GM18867 (cell line): ENCODE measurements around the gene HLCS.

ENCODE experiments used
- ATAC-seq: cut with Tn5 transposase; IDR thresholded peaks from one replicate; pipeline ENCODE4 v1.9.1; 2021; ENCODE audit warnings: mild to moderate bottlenecking, moderate library complexity; ENCODE audit not compliant: unreplicated experiment

HLCS gene

DNA sequence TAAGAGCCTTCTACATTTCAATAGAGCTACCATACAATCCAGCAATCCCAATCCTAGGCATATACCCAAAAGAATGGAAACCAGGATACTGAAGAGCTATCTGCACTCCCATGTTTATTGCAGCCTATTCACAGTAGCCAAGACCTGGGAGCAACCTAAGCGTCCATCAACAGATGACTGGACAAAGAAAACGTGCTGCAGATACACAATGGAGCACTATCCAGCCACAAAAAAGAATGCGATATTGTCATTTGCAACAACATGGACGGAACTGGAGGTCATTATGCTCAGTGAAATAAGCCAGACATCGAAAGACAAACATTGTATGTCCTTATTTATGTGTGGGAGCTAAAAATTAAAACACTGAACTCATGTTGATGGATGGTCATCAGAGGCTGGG lies 115.3 kb downstream of the HLCS start:
- ATAC-seq, result no peak

- ATAC-seq, result no peak
Measured at GRCh38 chr21:36850372-36850771, 116.1 kb downstream of the HLCS start.

DNA sequence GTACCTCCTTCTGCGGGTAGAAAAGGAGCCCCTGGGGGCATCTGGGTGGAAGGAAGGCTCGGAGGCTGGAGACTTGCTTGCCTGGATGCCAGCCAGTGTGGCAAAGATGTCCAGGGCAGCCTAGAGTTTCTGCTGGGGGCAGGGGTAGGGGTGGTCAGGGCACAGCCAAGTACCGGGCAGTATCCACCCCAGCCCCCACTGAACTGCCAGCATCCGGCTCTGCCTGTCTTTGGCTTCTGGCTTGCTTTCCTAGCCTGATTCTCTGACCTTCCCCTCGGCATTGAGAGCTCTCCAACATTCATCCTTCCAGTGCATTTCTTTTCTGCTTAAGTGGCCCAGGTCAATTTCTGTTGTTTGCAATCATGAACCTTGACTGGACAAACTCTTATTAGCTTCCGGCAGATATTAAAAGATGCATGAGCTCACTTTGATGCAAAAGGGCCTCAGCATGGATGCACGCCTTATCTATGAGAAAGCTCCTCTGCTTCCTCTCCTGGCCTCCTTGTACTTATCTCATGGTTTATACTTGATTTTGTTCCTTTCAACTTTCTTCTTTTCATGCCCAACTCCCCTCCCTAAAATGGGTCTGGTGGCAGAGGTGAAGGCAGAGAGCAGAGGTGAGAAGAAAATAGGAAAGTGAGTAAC lies 116.9 kb downstream of the HLCS start:
- no peak for ATAC-seq

- ATAC-seq, result no peak
Measured at GRCh38 chr21:36848730-36849274, 117.7 kb downstream of the HLCS start.

DNA sequence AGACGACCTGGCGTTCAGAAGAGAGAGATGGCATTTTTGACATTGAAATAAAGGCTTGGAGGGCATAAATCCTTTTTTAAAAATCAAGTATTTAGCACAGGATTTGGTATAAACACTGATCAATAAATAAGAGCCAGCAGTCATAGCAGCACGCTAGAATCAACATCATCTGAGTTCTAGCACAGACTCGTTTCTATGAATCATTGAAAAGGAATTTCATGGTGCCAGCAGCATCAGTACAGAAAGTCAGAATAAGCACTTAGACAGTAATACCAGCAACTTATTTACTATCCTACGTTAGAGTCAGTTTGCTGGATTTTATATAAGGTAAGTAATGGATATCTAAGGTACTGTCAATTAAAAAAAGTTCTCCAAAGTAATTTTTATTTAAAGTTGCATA lies 119.3 kb downstream of the HLCS start:
- ATAC-seq, result no peak

DNA sequence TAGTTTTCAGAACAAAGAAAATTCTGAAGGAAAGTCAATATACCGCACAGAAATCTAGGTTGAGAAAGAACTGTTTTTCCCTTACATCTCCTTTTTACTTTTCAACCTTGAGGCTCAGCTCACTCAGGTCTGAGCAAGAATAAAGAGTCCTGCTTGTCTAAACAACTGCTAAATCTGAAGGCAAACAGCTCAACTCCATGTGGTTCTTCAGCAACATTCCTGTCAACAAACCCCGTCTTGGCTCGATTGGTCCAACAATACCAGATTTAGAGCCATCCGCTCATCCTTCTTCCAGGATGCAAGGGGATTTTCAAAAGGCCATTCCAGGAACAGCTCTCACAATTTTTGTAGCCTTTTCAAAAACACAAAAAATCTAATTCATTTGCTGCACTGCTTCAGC lies 119.8 kb downstream of the HLCS start:
- ATAC-seq, result no peak

- no peak for ATAC-seq
Measured at GRCh38 chr21:36845790-36846189, 120.7 kb downstream of the HLCS start.

- no peak for ATAC-seq
Measured at GRCh38 chr21:36845070-36845469, 121.4 kb downstream of the HLCS start.

GRCh38 chr21:36841866-36842265 lies 124.6 kb downstream of the HLCS start:
- ATAC-seq, result no peak

DNA sequence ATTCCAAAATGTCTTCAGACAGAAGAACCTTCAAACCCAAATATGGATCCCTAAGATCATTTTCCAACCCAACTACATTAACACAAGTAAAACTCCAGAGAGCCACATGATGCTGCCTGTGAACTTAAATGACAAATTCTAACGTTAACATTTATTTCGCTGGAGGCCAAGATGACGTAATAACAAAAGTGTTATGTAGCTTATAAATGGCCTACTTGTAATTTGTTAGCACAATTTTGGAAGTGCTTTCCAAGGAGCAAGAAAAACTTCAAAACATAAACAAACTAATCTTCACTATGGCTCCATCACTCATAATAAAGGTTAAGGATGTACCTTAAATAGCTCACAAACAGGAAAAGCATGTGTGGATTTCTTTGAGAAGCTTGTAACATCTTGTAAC lies 126.7 kb downstream of the HLCS start:
- ATAC-seq, result no peak

DNA sequence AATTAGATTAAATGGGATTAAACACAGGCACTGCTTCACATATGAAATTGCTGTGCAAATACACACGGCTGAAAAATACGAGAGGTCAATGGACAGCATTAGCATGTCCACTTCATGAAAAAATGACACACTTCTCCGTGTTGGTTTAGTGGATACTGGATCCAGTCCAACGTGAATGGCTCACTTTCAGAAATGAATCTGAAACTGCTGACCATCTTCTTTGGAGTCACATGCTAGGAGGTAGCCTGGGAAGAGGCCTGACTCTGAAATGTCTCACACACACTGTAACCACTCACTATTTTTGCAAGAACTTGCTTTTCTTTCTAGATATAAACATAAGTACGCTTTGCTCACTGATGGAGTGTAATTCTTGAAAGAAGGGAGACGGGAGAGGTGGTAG lies 127.3 kb downstream of the HLCS start:
- no peak for ATAC-seq

DNA sequence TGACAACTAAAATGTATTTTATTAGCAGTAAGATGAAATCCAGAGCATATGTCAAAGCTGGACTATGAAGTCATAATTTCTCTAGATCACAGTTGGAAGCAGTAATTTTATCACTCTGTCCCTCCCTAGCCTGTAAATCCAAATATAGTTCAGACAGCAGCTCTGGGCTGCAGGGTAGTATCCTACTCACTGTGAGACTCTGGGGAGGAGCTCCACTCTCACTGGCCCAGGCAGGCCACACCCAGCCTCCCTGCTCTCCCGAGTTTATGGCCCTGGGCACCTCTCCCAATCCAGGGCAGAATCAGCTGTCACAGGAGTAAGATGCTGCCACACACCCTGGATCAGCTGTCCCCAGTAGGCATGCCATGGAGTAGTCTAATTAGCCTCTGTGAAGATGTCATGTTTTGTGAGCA lies 131.1 kb downstream of the HLCS start:
- no peak for ATAC-seq

DNA sequence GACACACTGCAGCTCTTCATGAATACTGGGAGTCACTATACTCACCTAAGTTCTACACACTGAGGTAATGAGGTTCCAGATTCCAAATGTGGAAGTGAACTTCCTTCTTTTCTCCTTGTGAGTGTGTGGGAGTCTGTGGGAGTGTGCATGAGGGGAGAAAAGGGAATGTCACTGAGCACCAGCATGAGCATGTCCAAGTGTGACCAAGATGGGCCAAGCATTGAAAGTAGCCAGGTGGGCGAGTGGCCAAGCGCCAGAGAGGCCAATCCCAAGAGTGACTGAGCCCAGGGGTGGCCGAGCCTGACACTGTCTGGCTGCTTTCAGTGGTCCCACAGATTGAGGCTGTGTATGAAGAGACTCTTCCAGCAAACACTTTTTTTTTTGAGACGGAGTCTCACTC lies 132.3 kb downstream of the HLCS start:
- no peak for ATAC-seq

DNA sequence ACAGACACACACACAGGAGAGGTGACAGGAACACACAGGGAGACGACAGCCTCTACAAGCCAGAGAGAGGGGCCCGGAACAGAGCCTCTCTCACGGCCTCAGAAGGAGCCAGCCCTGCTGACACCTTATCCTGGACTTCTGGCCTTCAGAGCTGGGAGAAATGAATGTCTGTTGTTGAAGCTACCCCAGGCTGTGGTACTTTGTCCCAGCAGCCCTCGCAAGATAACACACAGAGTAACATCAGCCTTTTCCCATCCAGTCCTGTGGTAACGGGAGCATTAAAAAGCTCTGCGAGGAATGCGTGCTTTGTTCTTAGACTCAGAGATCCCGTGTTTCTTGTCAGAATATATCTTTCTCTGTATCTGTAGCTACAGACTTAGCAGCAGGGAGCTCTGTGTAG lies 136.4 kb downstream of the HLCS start:
- no peak for ATAC-seq

DNA sequence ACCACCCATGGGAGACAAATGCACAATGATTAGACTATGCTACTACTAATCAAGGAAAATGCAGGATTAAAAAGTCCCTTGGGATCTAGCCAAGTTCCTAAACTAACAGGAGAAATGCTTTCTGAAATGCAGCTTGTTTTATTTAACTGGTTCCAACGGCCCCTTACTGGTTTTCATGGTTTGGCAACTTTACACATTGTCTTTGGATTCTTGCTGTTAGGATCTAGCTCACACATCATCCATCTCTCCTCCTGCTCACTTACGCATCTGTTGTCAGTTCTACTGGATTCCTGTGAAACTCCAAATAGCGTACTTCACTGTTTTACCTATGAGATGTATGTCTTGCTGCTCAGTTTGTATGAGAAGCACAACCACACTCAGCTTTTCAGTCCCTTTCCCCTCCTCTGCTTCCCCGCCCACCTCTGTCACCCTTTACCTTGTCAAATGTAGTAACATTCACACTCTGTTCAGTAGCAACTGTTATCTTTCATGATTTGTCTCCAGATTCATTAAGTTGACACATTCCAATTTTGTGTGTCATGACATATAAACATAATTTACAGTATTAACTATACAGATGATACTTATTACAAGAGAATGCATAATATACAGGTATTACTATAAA lies 137.5 kb downstream of the HLCS start:
- no peak for ATAC-seq

GRCh38 chr21:36828208-36828607 lies 138.3 kb downstream of the HLCS start:
- no peak for ATAC-seq

DNA sequence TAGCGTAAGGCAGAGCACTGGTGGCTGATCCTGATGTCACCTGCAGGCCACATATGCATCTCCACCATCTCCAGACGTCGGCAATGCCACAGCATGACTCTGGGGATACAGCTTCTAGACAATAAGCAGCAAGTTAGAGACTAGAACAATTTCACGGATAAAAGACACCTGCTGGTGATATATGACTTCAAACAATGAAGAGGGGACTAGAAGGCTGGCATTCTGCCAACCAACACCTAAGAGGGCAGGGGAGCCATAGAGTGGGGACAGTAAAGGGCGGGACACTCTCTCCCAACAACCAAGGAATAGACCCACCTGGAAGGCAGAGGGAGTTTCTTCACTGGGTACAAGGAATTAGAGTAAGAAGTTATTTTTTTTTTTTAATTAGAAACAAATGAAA lies 140.8 kb downstream of the HLCS start:
- no peak for ATAC-seq

DNA sequence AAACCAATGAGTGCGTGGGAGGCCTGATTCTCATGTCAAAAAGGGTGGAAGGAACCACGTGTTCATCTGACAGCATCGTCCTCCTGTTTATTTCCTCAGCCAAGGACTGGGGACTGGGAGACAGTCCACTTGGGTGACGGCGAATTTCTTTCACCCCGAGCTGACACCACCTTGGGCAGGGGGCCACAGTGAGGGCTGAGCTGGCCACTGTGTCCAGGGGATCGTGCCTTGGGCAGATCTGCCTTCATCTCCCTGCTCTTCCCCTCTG lies 145.5 kb downstream of the HLCS start:
- no peak for ATAC-seq

DNA sequence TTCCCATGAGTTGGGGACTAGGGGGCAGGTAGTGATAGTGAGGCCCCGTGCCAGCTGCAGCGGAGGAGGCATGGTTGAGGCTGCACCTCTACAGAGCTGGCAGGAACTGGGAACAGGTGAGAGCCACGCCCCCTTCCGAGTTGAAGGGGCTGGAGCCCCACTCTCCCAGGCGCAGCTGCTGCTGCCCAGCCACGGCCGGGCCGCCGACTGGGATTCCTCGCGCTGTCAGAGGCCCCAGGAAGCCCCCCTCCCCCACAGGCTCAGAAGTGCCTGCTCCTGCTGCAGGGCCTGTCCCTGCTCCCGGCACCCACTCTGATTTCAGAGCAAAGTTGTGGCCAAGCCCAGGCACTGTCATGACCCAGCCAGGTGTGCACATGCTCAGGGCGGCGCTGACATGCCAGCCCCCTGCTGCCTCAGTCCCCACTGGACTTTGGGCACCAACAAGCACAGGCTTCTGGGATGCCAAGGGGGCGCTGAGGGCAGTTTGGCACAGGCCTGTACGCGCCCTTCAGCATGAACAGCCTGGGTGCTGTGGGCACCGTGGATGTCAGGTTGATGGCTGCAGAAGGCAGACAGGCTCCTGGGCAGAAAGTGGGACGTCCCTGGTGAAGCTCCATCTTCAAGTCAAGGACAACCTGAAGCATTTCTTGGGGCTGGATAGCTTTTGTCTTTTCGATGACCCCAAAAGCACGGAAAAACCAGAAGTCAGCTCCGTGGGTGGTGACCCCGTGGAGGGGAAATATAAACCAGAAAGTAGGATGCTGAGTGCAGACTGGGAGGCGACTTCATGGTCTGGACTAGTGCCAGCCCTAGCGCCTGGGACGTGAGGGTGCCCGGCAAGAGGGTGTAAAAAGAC lies 146.1 kb downstream of the HLCS start:
- no peak for ATAC-seq

DNA sequence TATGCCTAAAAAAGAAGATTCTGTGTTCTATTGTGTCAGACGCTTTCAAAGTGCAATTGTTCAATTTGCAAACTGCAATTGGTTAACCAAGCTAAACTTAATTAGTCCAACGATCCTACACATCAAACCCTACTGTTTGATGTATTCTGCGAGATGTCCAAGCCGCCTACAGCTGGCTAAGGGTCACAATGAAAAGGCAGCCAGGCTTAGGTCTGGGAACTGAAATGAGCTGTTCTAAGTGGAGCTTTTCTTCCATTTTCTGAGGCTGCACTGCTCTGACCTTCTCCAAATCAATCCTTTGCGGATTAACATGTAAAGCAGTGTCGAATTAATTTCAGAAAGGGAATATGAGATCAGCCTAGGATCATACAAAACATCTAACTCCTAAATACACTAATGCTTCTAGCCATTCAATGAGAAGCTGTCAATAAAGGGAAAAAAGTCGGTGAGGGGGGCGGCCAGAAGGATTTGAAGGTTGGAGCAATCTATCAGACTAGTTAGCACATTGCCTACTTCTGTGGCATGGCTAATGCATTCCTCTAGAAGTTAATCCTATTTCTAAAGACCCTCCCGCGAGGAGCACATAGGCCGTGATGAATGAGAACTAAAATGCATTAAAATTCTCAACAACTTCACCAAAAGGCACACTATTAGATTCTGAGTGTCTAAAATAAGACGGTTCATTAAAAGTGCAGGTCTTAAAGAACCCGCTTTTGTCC lies 148.6 kb downstream of the HLCS start:
- no peak for ATAC-seq

- ATAC-seq, result no peak
Measured at GRCh38 chr21:36816561-36817130, 149.8 kb downstream of the HLCS start.
